Measurements from ENCODE around the gene TYMS. TPM values are rescaled to one million over a fixed set of nuclear protein-coding genes. Genes with fewer than 3 reads are reported as not detected.

Gene TYMS
- total and polyA plus RNA-seq, 2 donors (not counting 3 experiments of a cell fraction or from before 2014, with no cell fraction given): 136 to 200 TPM

DNA sequence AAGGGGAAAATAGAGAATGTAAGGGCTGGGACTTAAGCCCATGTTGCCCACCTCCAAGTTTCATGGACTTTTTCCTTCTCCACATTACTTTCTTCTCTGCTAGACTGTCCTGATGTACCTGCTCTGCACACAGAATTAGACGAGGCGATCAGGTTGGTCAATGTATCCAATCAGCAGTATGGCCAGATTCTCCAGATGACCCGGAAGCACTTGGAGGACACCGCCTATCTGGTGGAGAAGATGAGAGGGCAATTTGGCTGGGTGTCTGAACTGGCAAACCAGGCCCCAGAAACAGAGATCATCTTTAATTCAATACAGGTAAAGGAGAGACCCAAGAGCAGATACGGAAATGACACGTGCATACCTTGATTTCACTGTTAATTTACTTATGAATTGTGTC is 16.2 kb upstream of the TYMS start:
- H3K9me1 ChIP-seq (replicated peaks; ENCODE audit: control insufficient read depth, extremely low read depth, insufficient read depth, low read length): no peaks in the 10 kb centered on the region
- H3K9me3 ChIP-seq (replicated peaks; ENCODE audit: control insufficient read depth, insufficient read depth, low read length): no peaks in the 10 kb centered on the region
- no peaks in the 10 kb centered on the region for H4K20me1 ChIP-seq (replicated peaks; ENCODE audit: control insufficient read depth, extremely low read depth, insufficient read depth, low read length)
- no peaks in the 10 kb centered on the region for H3K36me3 ChIP-seq (ENCODE audit: control insufficient read depth in 2 of 2, extremely low read depth in 1 of 2, insufficient read depth in 2 of 2, low read length in 2 of 2)
- BruUV-seq (replicated peaks): no TSS peak
- dilution Hi-C loops (cut with MboI; ENCODE audit: extremely low pct_ligation_motif_present, low sequenced_read_pairs) (no loop called here), intact Hi-C loops (cut with micrococcal nuclease) (no loop called here)
- no peaks in the 10 kb centered on the region for H3K27me3 ChIP-seq (ENCODE audit: control insufficient read depth in 2 of 2, insufficient read depth in 2 of 2, low read length in 2 of 2)
- TF ChIP-seq MYC (IDR thresholded peaks at IDR 0.05; ENCODE audit: low read depth, low read length) (no peak), POLR2AphosphoS5 (IDR thresholded peaks at IDR 0.05; ENCODE audit: insufficient read depth, low read depth, low read length) (no peak), JUN (IDR thresholded peaks at IDR 0.05; ENCODE audit: borderline replicate concordance, insufficient read depth, insufficient read length, low read depth) (no peak), FOS (IDR thresholded peaks at IDR 0.05; ENCODE audit: borderline replicate concordance, insufficient read depth, low read length) (no peak), GATA2 (IDR thresholded peaks at IDR 0.05; ENCODE audit: insufficient read depth, insufficient read length, low read depth, low read length) (no peak)
- TF ChIP-seq, protein P1, sequence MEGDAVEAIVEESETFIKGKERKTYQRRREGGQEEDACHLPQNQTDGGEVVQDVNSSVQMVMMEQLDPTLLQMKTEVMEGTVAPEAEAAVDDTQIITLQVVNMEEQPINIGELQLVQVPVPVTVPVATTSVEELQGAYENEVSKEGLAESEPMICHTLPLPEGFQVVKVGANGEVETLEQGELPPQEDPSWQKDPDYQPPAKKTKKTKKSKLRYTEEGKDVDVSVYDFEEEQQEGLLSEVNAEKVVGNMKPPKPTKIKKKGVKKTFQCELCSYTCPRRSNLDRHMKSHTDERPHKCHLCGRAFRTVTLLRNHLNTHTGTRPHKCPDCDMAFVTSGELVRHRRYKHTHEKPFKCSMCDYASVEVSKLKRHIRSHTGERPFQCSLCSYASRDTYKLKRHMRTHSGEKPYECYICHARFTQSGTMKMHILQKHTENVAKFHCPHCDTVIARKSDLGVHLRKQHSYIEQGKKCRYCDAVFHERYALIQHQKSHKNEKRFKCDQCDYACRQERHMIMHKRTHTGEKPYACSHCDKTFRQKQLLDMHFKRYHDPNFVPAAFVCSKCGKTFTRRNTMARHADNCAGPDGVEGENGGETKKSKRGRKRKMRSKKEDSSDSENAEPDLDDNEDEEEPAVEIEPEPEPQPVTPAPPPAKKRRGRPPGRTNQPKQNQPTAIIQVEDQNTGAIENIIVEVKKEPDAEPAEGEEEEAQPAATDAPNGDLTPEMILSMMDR (IDR thresholded peaks at IDR 0.05; ENCODE audit: extremely low read depth in 1 of 2, insufficient read depth in 1 of 2, low read depth in 1 of 2, low read length in 2 of 2): no peak
- ChIA-PET CTCF (interaction anchor here (0.9 to 1.2 kb wide), 2 partner anchors 9 to 189 kb away, joined by 3 to 4 read pairs; no protein-coding TSS in a partner anchor), POLR2A (no interaction called here)
- H2AFZ ChIP-seq (ENCODE audit: low read depth, low read length): no peak overlapping the region
- no peaks in the 10 kb centered on the region for H3K4me1 ChIP-seq (ENCODE audit: control insufficient read depth, extremely low read depth, insufficient read depth, low read length)
- no peak for DNase-seq (ENCODE audit: low read depth, low spot score)
- no peak overlapping the region for H3K4me3 ChIP-seq (replicated peaks in 1 of 3; ENCODE audit: insufficient read depth in 1 of 3, low read depth in 1 of 3, low read length in 3 of 3)
- no peaks in the 10 kb centered on the region for H3K79me2 ChIP-seq (ENCODE audit: control insufficient read depth, insufficient read depth, low read length)
- no peak overlapping the region for H3K9ac ChIP-seq (replicated peaks; ENCODE audit: extremely low read depth, insufficient read depth, low read length)
- no peak overlapping the region for H3K27ac ChIP-seq (ENCODE audit: insufficient read depth, low read depth, low read length)
- H3K4me2 ChIP-seq (ENCODE audit: insufficient read depth, low read length): no peak overlapping the region
- no peak for FAIRE-seq
